Suprapubic skin (tissue), 3 donors: ENCODE measurements around the gene NGLY1.

Experiments
- CTCF ChIP-seq, 2 donors: fragments of 200-600 bp in 1 of 2; fragments of 450-650 bp in 1 of 2; sonication (generic) in 1 of 2; IDR thresholded peaks; one replicate each; pipeline ENCODE4 v1.5.1; 2016 to 2019; ENCODE audit warnings: antibody characterized with exemption in 2 of 2, mild to moderate bottlenecking in 1 of 2, moderate library complexity in 1 of 2
- EP300 ChIP-seq: sonication (generic); formaldehyde crosslinking; IDR thresholded peaks from one replicate; pipeline ENCODE4 v1.6.1; 2017; ENCODE audit warnings: antibody characterized with exemption
- POLR2A ChIP-seq, 2 donors: fragments of 450-650 bp; IDR thresholded peaks; one replicate each; pipeline ENCODE4 v1.6.1; 2017; ENCODE audit warnings: antibody characterized with exemption in 2 of 2, mild to moderate bottlenecking in 2 of 2, moderate library complexity in 2 of 2

- TF ChIP-seq CTCF (IDR thresholded peaks at IDR 0.05) (no peak), POLR2A (IDR thresholded peaks at IDR 0.05) (no peak), EP300 (no peak)
These were observed 48.3 kb upstream of the NGLY1 start for GRCh38 chr3:25831578-25831977.
